Lower lobe of right lung (tissue), 2 donors: ENCODE results near the gene SEC31B. TPM values are rescaled to one million over a fixed set of nuclear protein-coding genes. Genes with fewer than 3 reads are reported as not detected.
A peak's percentile ranks its signal among the peaks of the same experiment; 100 is the strongest.

ENCODE experiments used
- ATAC-seq, 2 donors: fragments of 200-7000 bp; cut with Tn5 transposase; one replicate each; pipeline ENCODE4 v1.9.1; 2020 to 2022; ENCODE audit warnings: mild to moderate bottlenecking in 2 of 2, moderate library complexity in 2 of 2
- DNase-seq: peaks from one replicate; pipeline ENCODE4 v3.0.0-alpha.2; 2020
- H3K27ac ChIP-seq: fragments of 200-600 bp; one replicate; pipeline ENCODE4 v1.8.0; 2022
- H3K27me3 ChIP-seq: fragments of 200-600 bp; one replicate; pipeline ENCODE4 v1.8.0; 2022; ENCODE audit warnings: low read depth
- H3K36me3 ChIP-seq: fragments of 200-600 bp; one replicate; pipeline ENCODE4 v1.8.0; 2022; ENCODE audit warnings: mild to moderate bottlenecking
- H3K4me1 ChIP-seq: fragments of 200-600 bp; one replicate; pipeline ENCODE4 v1.8.0; 2022
- H3K4me3 ChIP-seq: fragments of 200-600 bp; one replicate; pipeline ENCODE4 v1.8.0; 2022; ENCODE audit warnings: mild to moderate bottlenecking
- H3K9me3 ChIP-seq: fragments of 200-600 bp; one replicate; pipeline ENCODE4 v1.8.0; 2022
- CTCF ChIP-seq: fragments of 200-600 bp; IDR thresholded peaks from one replicate; pipeline ENCODE4 v1.8.0; 2022; ENCODE audit warnings: antibody characterized with exemption, mild to moderate bottlenecking
- intact Hi-C: fragments of 100-400 bp; cut with DNase I; formaldehyde crosslinking; loops from one replicate; pipeline ENCODE4 v1.11.0; 2022
- total RNA-seq: library from RNA; stranded (reverse); fragmentation: NEBNext Ultra II Directional; extraction: Animal tissue kit (Norgen Biotek cat#: 25700); gene quantifications from one replicate; pipeline ENCODE4 v1.2.1, GENCODE V29; 2021
- donor health status: DM: no; HTN: yes; CAD: no; lungs with severe emphysema.

The SEC31B gene
- total RNA-seq, 1 donor from 2014 or later, result 16.0 TPM

- Histone ChIP-seq H3K4me3 (no peak overlapping the region), H3K27ac (no peak overlapping the region), H3K36me3 (peaks cover 45% of the 10 kb centered on the region), H3K27me3 (no peaks in the 10 kb centered on the region), H3K4me1 (peaks cover 17% of the 10 kb centered on the region), H3K9me3 (no peaks in the 10 kb centered on the region)
- no peak for DNase-seq
- intact Hi-C loops, result no loop called here
- TF ChIP-seq CTCF, result no peak
- ATAC-seq, result no peak
Observed at GRCh38 chr10:100522107-100522801, 2.6 kb upstream of the SEC31B start.

- TF ChIP-seq CTCF, result no peak
- H3K4me3 ChIP-seq, result no peak overlapping the region
- no peak for ATAC-seq
Observed at GRCh38 chr10:100520811-100521210, 1.1 kb upstream of the SEC31B start.

GRCh38 chr10:100518761-100519241 is 860 bp downstream of the SEC31B start:
- ATAC-seq, result peak; percentile 82 to 84
- intact Hi-C loops, result loop anchor here (5.0 kb wide), 1 partner anchor 182 kb away; no protein-coding TSS in a partner anchor
- Histone ChIP-seq H3K27ac (no peak overlapping the region), H3K4me3 (peak overlapping the region; percentile 50), H3K27me3 (no peaks in the 10 kb centered on the region), H3K9me3 (no peaks in the 10 kb centered on the region), H3K36me3 (peaks cover 12% of the 10 kb centered on the region), H3K4me1 (peaks cover 17% of the 10 kb centered on the region)
- DNase-seq, result peak; percentile 50
- peak; percentile 68 for TF ChIP-seq CTCF

More at GRCh38 chr10:100520811-100521210, 1.1 kb upstream of the SEC31B start:
- H3K27me3 ChIP-seq, result no peaks in the 10 kb centered on the region
- no peaks in the 10 kb centered on the region for H3K9me3 ChIP-seq
- no peak for DNase-seq
- H3K27ac ChIP-seq, result no peak overlapping the region
- peaks cover 31% of the 10 kb centered on the region for H3K36me3 ChIP-seq
- intact Hi-C loops, result no loop called here
- peaks cover 17% of the 10 kb centered on the region for H3K4me1 ChIP-seq

- DNase-seq (no peak), ATAC-seq (no peak)
- TF ChIP-seq CTCF, result no peak
- no peak overlapping the region for H3K4me3 ChIP-seq
- no peak overlapping the region for H3K27ac ChIP-seq
- H3K36me3 ChIP-seq, result peaks cover 4% of the 10 kb centered on the region
- no peaks in the 10 kb centered on the region for H3K9me3 ChIP-seq
- intact Hi-C loops, result loop anchor here (5.0 kb wide), 1 partner anchor 180 kb away; no protein-coding TSS in a partner anchor
- H3K4me1 ChIP-seq, result peaks cover 17% of the 10 kb centered on the region
- no peaks in the 10 kb centered on the region for H3K27me3 ChIP-seq
Observed at GRCh38 chr10:100516847-100517246, 2.8 kb downstream of the SEC31B start.

- Histone ChIP-seq H3K27me3 (no peaks in the 10 kb centered on the region), H3K4me1 (peaks cover 21% of the 10 kb centered on the region), H3K27ac (no peak overlapping the region), H3K4me3 (no peak overlapping the region), H3K9me3 (no peaks in the 10 kb centered on the region), H3K36me3 (peaks cover 8% of the 10 kb centered on the region)
- DNase-seq, result no peak
- intact Hi-C loops, result loop anchor here (5.0 kb wide), 1 partner anchor 178 kb away; no protein-coding TSS in a partner anchor
- no peak for ATAC-seq
- no peak for TF ChIP-seq CTCF
Observed at GRCh38 chr10:100515612-100516011, 4.0 kb downstream of the SEC31B start.
